Endothelial cell (in vitro differentiated cells): ENCODE results near the gene SCD. TPM values are rescaled to one million over a fixed set of nuclear protein-coding genes. Genes with fewer than 3 reads are reported as not detected.

Source experiments
- DNase-seq: peaks from one replicate; pipeline ENCODE4 v3.0.0; 2021; ENCODE audit warnings: low spot score
- H3K27ac Mint-ChIP-seq: one replicate; pipeline ENCODE4 v1.8.0; 2021; ENCODE audit warnings: mixed read lengths, inconsistent platforms; ENCODE audit not compliant: unreplicated experiment
- H3K27me3 Mint-ChIP-seq: one replicate; pipeline ENCODE4 v1.8.0; 2021; ENCODE audit warnings: mild to moderate bottlenecking, moderate library complexity, mixed read lengths, inconsistent platforms; ENCODE audit not compliant: unreplicated experiment
- H3K36me3 Mint-ChIP-seq: one replicate; pipeline ENCODE4 v1.8.0; 2021; ENCODE audit warnings: mild to moderate bottlenecking, low read depth, mixed read lengths, inconsistent platforms; ENCODE audit not compliant: unreplicated experiment
- H3K4me1 Mint-ChIP-seq: one replicate; pipeline ENCODE4 v1.8.0; 2021; ENCODE audit warnings: mild to moderate bottlenecking, mixed read lengths, inconsistent platforms; ENCODE audit not compliant: unreplicated experiment
- H3K4me3 Mint-ChIP-seq: one replicate; pipeline ENCODE4 v1.8.0; 2021; ENCODE audit warnings: mild to moderate bottlenecking, mixed read lengths, inconsistent platforms; ENCODE audit not compliant: unreplicated experiment
- H3K9me3 Mint-ChIP-seq: one replicate; pipeline ENCODE4 v1.8.0; 2021; ENCODE audit warnings: mixed read lengths, inconsistent platforms; ENCODE audit not compliant: unreplicated experiment
- CTCF ChIP-seq: fragments of 200-600 bp; sonication (generic); IDR thresholded peaks from one replicate; pipeline ENCODE4 v1.5.0; 2021; ENCODE audit warnings: antibody characterized with exemption; ENCODE audit not compliant: unreplicated experiment
- total RNA-seq: library from RNA; stranded (reverse); fragmentation: NEBNext Ultra II Directional; extraction: Animal tissue kit (Norgen Biotek cat#: 25700); gene quantifications from one replicate; pipeline ENCODE4 v1.2.1, GENCODE V29; 2021; ENCODE audit not compliant: unreplicated experiment

The SCD gene
- total RNA-seq, 1 donor from 2014 or later: 627 TPM

- Mint-ChIP-seq H3K4me3 (no peak overlapping the region), H3K36me3 (peaks cover 14% of the 10 kb centered on the region), H3K27ac (no peak overlapping the region), H3K9me3 (no peaks in the 10 kb centered on the region), H3K4me1 (peaks cover 10% of the 10 kb centered on the region), H3K27me3 (peaks cover 2% of the 10 kb centered on the region)
- no peak for TF ChIP-seq CTCF
- DNase-seq: no peak
These were observed 30.8 kb downstream of the SCD start for GRCh38 chr10:100377830-100378229.

GRCh38 chr10:100380400-100380799 lies 33.4 kb downstream of the SCD start:
- Mint-ChIP-seq H3K27me3 (peaks cover 5% of the 10 kb centered on the region), H3K9me3 (no peaks in the 10 kb centered on the region), H3K27ac (no peak overlapping the region), H3K4me3 (no peak overlapping the region), H3K4me1 (peaks cover 4% of the 10 kb centered on the region), H3K36me3 (peaks cover 24% of the 10 kb centered on the region)
- DNase-seq: no peak
- no peak for TF ChIP-seq CTCF

GRCh38 chr10:100382553-100382952 lies 35.5 kb downstream of the SCD start:
- H3K27ac Mint-ChIP-seq: no peak overlapping the region
- no peak for DNase-seq
- H3K9me3 Mint-ChIP-seq: no peaks in the 10 kb centered on the region
- TF ChIP-seq CTCF: no peak
- no peak overlapping the region for H3K4me3 Mint-ChIP-seq
- peaks cover 3% of the 10 kb centered on the region for H3K4me1 Mint-ChIP-seq
- peaks cover 39% of the 10 kb centered on the region for H3K36me3 Mint-ChIP-seq
- peaks cover 5% of the 10 kb centered on the region for H3K27me3 Mint-ChIP-seq

- H3K9me3 Mint-ChIP-seq: no peaks in the 10 kb centered on the region
- peaks cover 3% of the 10 kb centered on the region for H3K4me1 Mint-ChIP-seq
- H3K36me3 Mint-ChIP-seq: peaks cover 46% of the 10 kb centered on the region
- no peak overlapping the region for H3K27ac Mint-ChIP-seq
- no peak for DNase-seq
- no peak overlapping the region for H3K4me3 Mint-ChIP-seq
- no peak for TF ChIP-seq CTCF
- peaks cover 5% of the 10 kb centered on the region for H3K27me3 Mint-ChIP-seq
These were observed 36.2 kb downstream of the SCD start for GRCh38 chr10:100383251-100383650.

GRCh38 chr10:100391163-100392002 lies 44.4 kb downstream of the SCD start:
- TF ChIP-seq CTCF: no peak
- no peak overlapping the region for H3K27ac Mint-ChIP-seq
- H3K4me3 Mint-ChIP-seq: no peak overlapping the region
- no peaks in the 10 kb centered on the region for H3K9me3 Mint-ChIP-seq
- peaks cover 24% of the 10 kb centered on the region for H3K36me3 Mint-ChIP-seq
- peaks cover 2% of the 10 kb centered on the region for H3K27me3 Mint-ChIP-seq
- no peak for DNase-seq
- no peaks in the 10 kb centered on the region for H3K4me1 Mint-ChIP-seq
